LNCaP clone FGC (cell line): ENCODE results near the gene SOCS7.

Experiments
- DNase-seq: peaks from one replicate; pipeline ENCODE4 v3.0.0-alpha.2; 2011; ENCODE audit warnings: low read depth
- H3K4me3 ChIP-seq: 2 replicates; pipeline ENCODE4 v1.5.1; 2011; ENCODE audit warnings: mild to moderate bottlenecking, low read depth, low read length, control low read depth
- TF ChIP-seq, protein P1 (sequence below): IDR thresholded peaks from 2 replicates; pipeline ENCODE4 v1.5.1; 2012; ENCODE audit warnings: mild to moderate bottlenecking; ENCODE audit not compliant: control insufficient read depth, insufficient read depth; ENCODE audit errors: extremely low read depth

The SOCS7 gene

DNA sequence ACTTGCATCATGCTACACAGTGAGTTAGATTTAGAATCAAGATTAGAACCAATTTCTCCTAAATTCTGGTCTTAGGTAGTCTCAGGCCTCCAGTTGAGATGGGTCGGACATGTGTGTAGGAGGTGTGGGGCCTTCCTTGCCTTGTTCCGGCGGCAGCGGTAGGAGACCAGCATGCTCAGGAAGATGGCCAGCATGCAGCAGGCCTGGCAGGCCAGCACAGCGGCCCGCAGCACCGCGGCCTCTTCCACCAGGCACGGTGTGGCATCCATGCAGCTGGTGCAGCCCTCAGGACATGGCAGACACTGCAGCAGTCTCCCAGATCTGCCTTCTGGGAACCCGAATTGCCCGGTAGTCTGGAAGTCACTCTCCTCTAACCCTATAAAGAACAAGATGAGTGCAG is 14.8 kb upstream of the SOCS7 start:
- TF ChIP-seq, protein P1, sequence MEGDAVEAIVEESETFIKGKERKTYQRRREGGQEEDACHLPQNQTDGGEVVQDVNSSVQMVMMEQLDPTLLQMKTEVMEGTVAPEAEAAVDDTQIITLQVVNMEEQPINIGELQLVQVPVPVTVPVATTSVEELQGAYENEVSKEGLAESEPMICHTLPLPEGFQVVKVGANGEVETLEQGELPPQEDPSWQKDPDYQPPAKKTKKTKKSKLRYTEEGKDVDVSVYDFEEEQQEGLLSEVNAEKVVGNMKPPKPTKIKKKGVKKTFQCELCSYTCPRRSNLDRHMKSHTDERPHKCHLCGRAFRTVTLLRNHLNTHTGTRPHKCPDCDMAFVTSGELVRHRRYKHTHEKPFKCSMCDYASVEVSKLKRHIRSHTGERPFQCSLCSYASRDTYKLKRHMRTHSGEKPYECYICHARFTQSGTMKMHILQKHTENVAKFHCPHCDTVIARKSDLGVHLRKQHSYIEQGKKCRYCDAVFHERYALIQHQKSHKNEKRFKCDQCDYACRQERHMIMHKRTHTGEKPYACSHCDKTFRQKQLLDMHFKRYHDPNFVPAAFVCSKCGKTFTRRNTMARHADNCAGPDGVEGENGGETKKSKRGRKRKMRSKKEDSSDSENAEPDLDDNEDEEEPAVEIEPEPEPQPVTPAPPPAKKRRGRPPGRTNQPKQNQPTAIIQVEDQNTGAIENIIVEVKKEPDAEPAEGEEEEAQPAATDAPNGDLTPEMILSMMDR = no peak
- no peak overlapping the region for H3K4me3 ChIP-seq
- DNase-seq = no peak

DNA sequence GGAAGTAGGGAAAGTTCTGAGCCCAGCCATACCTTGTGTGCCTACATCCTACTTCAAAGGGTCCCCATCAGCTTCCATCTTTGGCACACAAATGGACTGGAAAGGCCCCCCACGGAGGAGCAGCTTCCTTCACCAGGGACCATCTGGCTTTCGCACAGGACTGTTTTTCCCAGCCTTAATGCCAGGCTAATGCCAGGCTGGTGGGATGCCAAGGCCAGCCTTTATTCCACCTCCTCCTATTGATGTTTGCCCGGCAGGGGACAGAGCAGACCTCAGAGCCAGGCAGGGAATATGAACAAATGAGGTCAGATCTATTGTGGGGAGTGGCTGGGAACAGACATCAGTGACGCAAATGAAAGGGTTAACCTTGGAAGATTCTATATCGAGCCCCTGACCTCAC is 13.6 kb upstream of the SOCS7 start:
- TF ChIP-seq, protein P1 = no peak

DNA sequence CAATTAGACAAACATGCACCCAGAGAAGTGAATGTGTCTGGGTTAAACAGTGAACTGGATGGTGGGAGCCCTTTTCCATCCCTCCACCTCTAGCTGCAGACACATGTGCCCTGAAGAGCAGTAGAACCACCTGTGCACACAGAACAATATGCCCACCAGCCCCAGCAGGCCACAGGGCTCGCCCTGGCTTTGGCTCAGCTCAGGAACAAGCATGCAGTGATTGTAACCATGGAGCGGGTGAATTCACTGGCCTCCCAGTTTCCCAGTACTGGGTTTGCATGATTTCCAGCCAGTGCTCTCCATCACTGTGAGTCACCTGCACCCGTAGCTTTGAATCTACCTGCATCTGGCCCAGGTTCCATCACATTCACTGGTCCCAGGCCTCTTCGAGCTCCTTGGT is 13.1 kb upstream of the SOCS7 start:
- DNase-seq = no peak
- no peak overlapping the region for H3K4me3 ChIP-seq
- TF ChIP-seq, protein P1 = no peak

More for the DNA sequence above, 13.6 kb upstream of the SOCS7 start:
- H3K4me3 ChIP-seq = no peak overlapping the region
- no peak for DNase-seq

DNA sequence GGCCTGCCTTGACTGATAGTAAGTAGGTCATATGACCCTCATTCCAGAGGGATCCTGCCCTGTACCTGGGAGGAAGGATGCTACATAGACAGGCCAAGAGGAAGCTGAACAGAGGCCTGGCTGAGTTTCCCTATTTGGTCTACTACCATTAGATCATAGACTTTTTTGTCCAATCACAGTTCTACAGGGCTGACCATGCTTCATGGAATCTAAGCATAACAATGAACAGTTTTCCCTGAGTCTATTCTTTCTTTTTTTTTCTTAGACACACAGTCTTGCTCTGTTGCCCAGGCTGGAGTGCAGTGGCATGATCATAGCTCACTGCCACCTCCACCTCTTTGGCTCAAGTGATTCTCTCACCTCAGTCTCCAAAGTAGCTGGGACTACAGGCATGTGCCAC is 11.8 kb upstream of the SOCS7 start:
- TF ChIP-seq, protein P1 = no peak
- DNase-seq = no peak
- no peak overlapping the region for H3K4me3 ChIP-seq

DNA sequence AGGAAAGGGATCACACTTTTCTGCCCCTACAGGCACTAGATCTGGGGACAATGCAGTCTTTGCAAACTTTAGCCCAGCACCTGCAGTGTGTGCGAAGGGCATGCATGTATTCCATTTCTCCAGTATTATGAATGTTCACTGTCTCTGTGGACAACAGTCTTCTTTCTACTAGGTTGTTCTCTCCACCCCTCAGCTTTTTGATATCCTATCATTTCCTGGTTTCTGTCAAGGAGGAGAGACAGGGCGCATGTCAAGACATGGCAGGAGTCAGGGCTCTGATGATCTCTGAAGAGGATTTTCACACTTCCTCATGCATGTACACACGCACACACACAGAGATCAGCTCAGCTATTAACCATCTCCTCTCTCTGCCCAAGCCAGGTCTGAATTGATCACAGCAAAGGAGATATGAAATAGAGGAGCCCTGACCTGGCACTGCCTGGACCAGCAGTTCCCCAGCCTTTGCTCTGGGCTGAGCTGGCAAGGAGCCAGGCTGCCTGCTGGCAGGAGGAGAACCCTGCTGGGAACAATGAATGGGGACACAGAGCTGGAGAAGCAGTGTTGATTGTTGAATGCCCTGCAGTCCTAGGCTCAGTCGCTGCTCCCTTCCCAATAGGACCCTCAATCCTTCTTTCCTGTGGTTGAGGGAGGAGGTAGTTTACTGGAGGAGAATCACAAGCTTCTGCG is 10.5 kb upstream of the SOCS7 start:
- TF ChIP-seq, protein P1 = no peak
- H3K4me3 ChIP-seq = no peak overlapping the region
- DNase-seq = no peak

DNA sequence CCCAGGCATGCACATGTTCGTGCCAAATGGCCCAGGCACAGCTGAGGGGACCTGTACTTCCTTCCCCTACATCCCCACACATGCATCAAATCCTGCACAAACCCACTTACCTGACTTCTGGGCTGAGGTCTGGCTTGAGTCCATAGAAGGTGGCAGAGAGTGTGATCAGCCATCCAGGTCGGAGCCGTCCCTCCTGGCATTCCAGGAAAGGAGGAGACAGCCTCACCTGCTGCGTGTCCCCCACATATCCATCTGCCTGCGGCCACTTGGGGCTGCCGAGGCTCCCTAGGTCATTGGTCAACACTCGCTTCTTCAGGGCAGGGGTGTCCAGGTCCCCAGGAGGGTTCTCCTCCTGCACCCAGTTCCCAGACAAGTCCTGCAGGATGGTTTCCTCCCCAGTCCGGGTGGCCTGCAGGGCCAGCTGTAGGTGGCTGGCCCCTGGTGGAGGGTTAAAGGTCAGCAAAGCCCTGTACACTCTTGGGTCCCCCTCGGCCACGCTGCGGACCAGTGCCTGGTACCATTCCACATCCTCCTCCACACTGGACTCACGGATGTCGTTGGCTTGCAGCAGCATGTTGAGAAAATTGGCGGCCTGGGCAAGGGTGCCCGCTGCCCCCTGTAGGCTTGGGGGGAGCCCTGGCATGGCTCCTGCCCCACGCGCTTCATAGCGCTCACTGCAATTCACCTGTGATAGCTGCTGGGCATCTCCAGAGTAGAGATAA is 8.6 kb upstream of the SOCS7 start:
- TF ChIP-seq, protein P1 = no peak
- DNase-seq = no peak
- no peak overlapping the region for H3K4me3 ChIP-seq
